Endothelial cell of umbilical vein (primary cell): ENCODE measurements around the gene ARRB1.

Source experiments
- CTCF ChIP-seq, 2 donors: IDR thresholded peaks; 1 replicate in 1 of 2; 2 replicates in 1 of 2; pipeline ENCODE4 v1.5.1; 2011; ENCODE audit warnings: low read length in 2 of 2, mild to moderate bottlenecking in 2 of 2, moderate library complexity in 2 of 2, control low read depth in 1 of 2, inconsistent platforms in 1 of 2, low read depth in 1 of 2; ENCODE audit not compliant: insufficient read depth in 1 of 2; ENCODE audit errors: extremely low read depth in 1 of 2
- EZH2 ChIP-seq: IDR thresholded peaks from 2 replicates; pipeline ENCODE4 v1.6.1; 2012; ENCODE audit warnings: borderline replicate concordance, low read depth, mild to moderate bottlenecking, moderate library complexity, low read length, inconsistent platforms; ENCODE audit not compliant: severe bottlenecking
- GATA2 ChIP-seq: IDR thresholded peaks from 2 replicates; pipeline ENCODE4 v1.7.0; 2011; ENCODE audit warnings: low read depth, mild to moderate bottlenecking, moderate library complexity, mixed read lengths, low read length; ENCODE audit not compliant: insufficient read length, insufficient read depth
- MAX ChIP-seq: IDR thresholded peaks from 2 replicates; pipeline ENCODE4 v1.6.1; 2011; ENCODE audit not compliant: insufficient read depth, insufficient read length
- MYC ChIP-seq: IDR thresholded peaks from one replicate; pipeline ENCODE4 v1.6.1; 2011; ENCODE audit warnings: mild to moderate bottlenecking, low read depth, low read length
- POLR2A ChIP-seq: IDR thresholded peaks from 2 replicates; pipeline ENCODE4 v1.6.1; 2012; ENCODE audit warnings: low read depth, mild to moderate bottlenecking, control low read depth, low read length
- POLR2AphosphoS5 ChIP-seq: IDR thresholded peaks from 2 replicates; pipeline ENCODE4 v1.6.1; 2012; ENCODE audit warnings: low read depth, mild to moderate bottlenecking, control low read depth, low read length, moderate library complexity; ENCODE audit not compliant: insufficient read depth

GRCh38 chr11:75347781-75348566 lies 3.5 kb downstream of the ARRB1 start:
- TF ChIP-seq CTCF (IDR thresholded peaks at IDR 0.05; ENCODE audit: extremely low read depth in 1 of 2, insufficient read depth in 1 of 2, low read depth in 1 of 2, low read length in 2 of 2), result no peak
- no peak for TF ChIP-seq POLR2A
- TF ChIP-seq POLR2AphosphoS5, result peak; percentile 75
- TF ChIP-seq MAX, result no peak
- no peak for TF ChIP-seq EZH2
- TF ChIP-seq MYC, result no peak
- no peak for TF ChIP-seq GATA2
